ENCODE data around the gene ADORA2B.

Gene ADORA2B

GRCh38 chr17:15930426-15930825 lies 14.5 kb upstream of the ADORA2B start:
- TF ChIP-seq, protein P1, sequence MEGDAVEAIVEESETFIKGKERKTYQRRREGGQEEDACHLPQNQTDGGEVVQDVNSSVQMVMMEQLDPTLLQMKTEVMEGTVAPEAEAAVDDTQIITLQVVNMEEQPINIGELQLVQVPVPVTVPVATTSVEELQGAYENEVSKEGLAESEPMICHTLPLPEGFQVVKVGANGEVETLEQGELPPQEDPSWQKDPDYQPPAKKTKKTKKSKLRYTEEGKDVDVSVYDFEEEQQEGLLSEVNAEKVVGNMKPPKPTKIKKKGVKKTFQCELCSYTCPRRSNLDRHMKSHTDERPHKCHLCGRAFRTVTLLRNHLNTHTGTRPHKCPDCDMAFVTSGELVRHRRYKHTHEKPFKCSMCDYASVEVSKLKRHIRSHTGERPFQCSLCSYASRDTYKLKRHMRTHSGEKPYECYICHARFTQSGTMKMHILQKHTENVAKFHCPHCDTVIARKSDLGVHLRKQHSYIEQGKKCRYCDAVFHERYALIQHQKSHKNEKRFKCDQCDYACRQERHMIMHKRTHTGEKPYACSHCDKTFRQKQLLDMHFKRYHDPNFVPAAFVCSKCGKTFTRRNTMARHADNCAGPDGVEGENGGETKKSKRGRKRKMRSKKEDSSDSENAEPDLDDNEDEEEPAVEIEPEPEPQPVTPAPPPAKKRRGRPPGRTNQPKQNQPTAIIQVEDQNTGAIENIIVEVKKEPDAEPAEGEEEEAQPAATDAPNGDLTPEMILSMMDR (conservative IDR thresholded peaks at IDR 0.05; ENCODE audit: low read length), result no peak
- no peak for TF ChIP-seq EZH2phosphoT487 (IDR thresholded peaks at IDR 0.05; ENCODE audit: borderline replicate concordance)
- Histone ChIP-seq H3K4me3 (ENCODE audit: low read length, poor library complexity, severe bottlenecking) (no peak overlapping the region), H2AFZ (ENCODE audit: low read length) (no peak overlapping the region), H3K4me1 (ENCODE audit: insufficient read depth, low read length, poor library complexity, severe bottlenecking) (no peaks in the 10 kb centered on the region), H4K20me1 (ENCODE audit: insufficient read depth, low read length, poor library complexity, severe bottlenecking) (no peaks in the 10 kb centered on the region), H3K79me2 (ENCODE audit: insufficient read depth, low read length) (no peaks in the 10 kb centered on the region), H3K9me3 (ENCODE audit: insufficient read depth, low read depth, low read length) (no peaks in the 10 kb centered on the region), H3K9me2 (replicated peaks; ENCODE audit: low read depth, low read length) (no peaks in the 10 kb centered on the region), H3K4me2 (ENCODE audit: low read depth, low read length, poor library complexity, severe bottlenecking) (no peak overlapping the region), H3K9ac (ENCODE audit: low read depth, low read length, poor library complexity, severe bottlenecking) (no peak overlapping the region), H3F3A (ENCODE audit: low read depth) (no peaks in the 10 kb centered on the region), H3K36me3 (ENCODE audit: insufficient read depth, low read length) (no peaks in the 10 kb centered on the region), H3K27me3 (ENCODE audit: insufficient read depth, low read length, poor library complexity, severe bottlenecking) (no peaks in the 10 kb centered on the region)

GRCh38 chr17:15931394-15931793 lies 13.5 kb upstream of the ADORA2B start:
- no peaks in the 10 kb centered on the region for H3K27me3 ChIP-seq (ENCODE audit: insufficient read depth, low read length, poor library complexity, severe bottlenecking)
- TF ChIP-seq EZH2phosphoT487 (IDR thresholded peaks at IDR 0.05; ENCODE audit: borderline replicate concordance), result no peak
- TF ChIP-seq, protein P1 (conservative IDR thresholded peaks at IDR 0.05; ENCODE audit: low read length), result no peak
- no peaks in the 10 kb centered on the region for H4K20me1 ChIP-seq (ENCODE audit: insufficient read depth, low read length, poor library complexity, severe bottlenecking)
- no peaks in the 10 kb centered on the region for H3K9me3 ChIP-seq (ENCODE audit: insufficient read depth, low read depth, low read length)
- no peak overlapping the region for H2AFZ ChIP-seq (ENCODE audit: low read length)
- no peak overlapping the region for H3K9ac ChIP-seq (ENCODE audit: low read depth, low read length, poor library complexity, severe bottlenecking)
- no peaks in the 10 kb centered on the region for H3K4me1 ChIP-seq (ENCODE audit: insufficient read depth, low read length, poor library complexity, severe bottlenecking)
- no peak overlapping the region for H3K4me3 ChIP-seq (ENCODE audit: low read length, poor library complexity, severe bottlenecking)
- no peaks in the 10 kb centered on the region for H3K79me2 ChIP-seq (ENCODE audit: insufficient read depth, low read length)
- H3K9me2 ChIP-seq (replicated peaks; ENCODE audit: low read depth, low read length), result no peaks in the 10 kb centered on the region
- H3K4me2 ChIP-seq (ENCODE audit: low read depth, low read length, poor library complexity, severe bottlenecking), result no peak overlapping the region
- H3F3A ChIP-seq (ENCODE audit: low read depth), result no peaks in the 10 kb centered on the region
- no peaks in the 10 kb centered on the region for H3K36me3 ChIP-seq (ENCODE audit: insufficient read depth, low read length)

GRCh38 chr17:15934866-15935265 lies 10.1 kb upstream of the ADORA2B start:
- TF ChIP-seq, protein P1 (conservative IDR thresholded peaks at IDR 0.05; ENCODE audit: low read length), result no peak
- TF ChIP-seq EZH2phosphoT487 (IDR thresholded peaks at IDR 0.05; ENCODE audit: borderline replicate concordance), result no peak
- Histone ChIP-seq H3K9me3 (ENCODE audit: insufficient read depth, low read depth, low read length) (no peaks in the 10 kb centered on the region), H3K9ac (ENCODE audit: low read depth, low read length, poor library complexity, severe bottlenecking) (no peak overlapping the region), H3K27me3 (ENCODE audit: insufficient read depth, low read length, poor library complexity, severe bottlenecking) (no peaks in the 10 kb centered on the region), H3K9me2 (replicated peaks; ENCODE audit: low read depth, low read length) (no peaks in the 10 kb centered on the region), H3K4me3 (ENCODE audit: low read length, poor library complexity, severe bottlenecking) (no peak overlapping the region), H2AFZ (ENCODE audit: low read length) (no peak overlapping the region), H3K4me1 (ENCODE audit: insufficient read depth, low read length, poor library complexity, severe bottlenecking) (no peaks in the 10 kb centered on the region), H3K36me3 (ENCODE audit: insufficient read depth, low read length) (no peaks in the 10 kb centered on the region), H3K4me2 (ENCODE audit: low read depth, low read length, poor library complexity, severe bottlenecking) (no peak overlapping the region), H3F3A (ENCODE audit: low read depth) (no peaks in the 10 kb centered on the region), H3K79me2 (ENCODE audit: insufficient read depth, low read length) (no peaks in the 10 kb centered on the region), H4K20me1 (ENCODE audit: insufficient read depth, low read length, poor library complexity, severe bottlenecking) (no peaks in the 10 kb centered on the region)

Measured in Loucy (cell line).